HepG2 (cell line): ENCODE results near the gene EXOC3L4. TPM values are rescaled to one million over a fixed set of nuclear protein-coding genes. Genes with fewer than 3 reads are reported as not detected.

Experiments
- ATRX ChIP-seq: sonication (generic); formaldehyde crosslinking; IDR thresholded peaks from 2 replicates; pipeline ENCODE4 v1.4.0; 2020; ENCODE audit warnings: missing genetic modification reagents, borderline replicate concordance
- BORCS8-MEF2B ChIP-seq: sonication (generic); formaldehyde crosslinking; IDR thresholded peaks from 2 replicates; pipeline ENCODE4 v1.8.0; 2022; ENCODE audit warnings: mild to moderate bottlenecking, missing genetic modification reagents
- CEBPB ChIP-seq: IDR thresholded peaks from 2 replicates; pipeline ENCODE4 v1.6.1; 2011; ENCODE audit warnings: low read depth, low read length, improper control_type of control experiment, borderline replicate concordance
- DDIT3 ChIP-seq: sonication (generic); formaldehyde crosslinking; IDR thresholded peaks from 2 replicates; pipeline ENCODE4 v1.4.0; 2020; ENCODE audit warnings: mild to moderate bottlenecking, missing genetic modification reagents
- JARID2 ChIP-seq: sonication (generic); formaldehyde crosslinking; IDR thresholded peaks from 2 replicates; pipeline ENCODE4 v1.8.1; 2023; ENCODE audit warnings: missing genetic modification reagents, inconsistent platforms; ENCODE audit not compliant: insufficient replicate concordance
- KDM2A ChIP-seq: sonication (generic); formaldehyde crosslinking; IDR thresholded peaks from 2 replicates; pipeline ENCODE4 v1.4.0; 2020; ENCODE audit warnings: low read depth, missing genetic modification reagents, borderline replicate concordance
- MAZ ChIP-seq, 2 experiments: sonication (generic) in 1 of 2; formaldehyde crosslinking in 1 of 2; IDR thresholded peaks; 2 replicates each; pipeline versions ENCODE4 v1.5.0 to v1.6.1; 2012 to 2020; ENCODE audit warnings: low read depth in 2 of 2, mild to moderate bottlenecking in 2 of 2, borderline replicate concordance in 1 of 2, improper control_type of control experiment in 1 of 2, low read length in 1 of 2, missing genetic modification reagents in 1 of 2, moderate library complexity in 1 of 2
- MBD4 ChIP-seq: IDR thresholded peaks from 2 replicates; pipeline ENCODE4 v1.6.1; 2012; ENCODE audit warnings: low read length, inconsistent platforms, borderline replicate concordance
- MYNN ChIP-seq: sonication (generic); formaldehyde crosslinking; IDR thresholded peaks from 2 replicates; pipeline ENCODE4 v1.4.0; 2020; ENCODE audit warnings: mild to moderate bottlenecking, low read depth, missing genetic modification reagents
- NFYB ChIP-seq: sonication (generic); formaldehyde crosslinking; IDR thresholded peaks from 2 replicates; pipeline ENCODE4 v1.4.0; 2020; ENCODE audit warnings: missing genetic modification reagents
- POLR2AphosphoS5 ChIP-seq: IDR thresholded peaks from 2 replicates; pipeline ENCODE4 v1.6.1; 2012; ENCODE audit warnings: low read depth, low read length
- REPIN1 ChIP-seq: sonication (generic); formaldehyde crosslinking; IDR thresholded peaks from 2 replicates; pipeline ENCODE4 v1.8.0; 2022; ENCODE audit warnings: missing genetic modification reagents, low read depth, mild to moderate bottlenecking, borderline replicate concordance
- REXO4 ChIP-seq: sonication (generic); formaldehyde crosslinking; IDR thresholded peaks from 2 replicates; pipeline ENCODE4 v1.8.0; 2022; ENCODE audit warnings: missing genetic modification reagents, mild to moderate bottlenecking, borderline replicate concordance
- THAP9 ChIP-seq: sonication (generic); formaldehyde crosslinking; IDR thresholded peaks from 2 replicates; pipeline ENCODE4; 2020; ENCODE audit warnings: missing genetic modification reagents, mild to moderate bottlenecking, borderline replicate concordance
- UBTF ChIP-seq: sonication (generic); formaldehyde crosslinking; IDR thresholded peaks from 2 replicates; pipeline ENCODE4 v1.4.0; 2020; ENCODE audit warnings: mild to moderate bottlenecking, missing genetic modification reagents
- ZFP91 ChIP-seq: sonication (generic); formaldehyde crosslinking; IDR thresholded peaks from 2 replicates; pipeline ENCODE4 v1.9.0; 2022; ENCODE audit warnings: missing genetic modification reagents, mild to moderate bottlenecking, borderline replicate concordance
- ZNF629 ChIP-seq: sonication (generic); formaldehyde crosslinking; conservative IDR thresholded peaks from 2 replicates; pipeline ENCODE4 v1.5.0; 2020; ENCODE audit warnings: missing genetic modification reagents
- ZNF737 ChIP-seq: sonication (generic); formaldehyde crosslinking; IDR thresholded peaks from 2 replicates; pipeline ENCODE4 v1.5.0; 2020; ENCODE audit warnings: missing genetic modification reagents, mild to moderate bottlenecking, borderline replicate concordance
- ZNF781 ChIP-seq: sonication (generic); formaldehyde crosslinking; IDR thresholded peaks from 2 replicates; pipeline ENCODE4 v1.5.1; 2020; ENCODE audit warnings: borderline replicate concordance, mild to moderate bottlenecking, missing genetic modification reagents; ENCODE audit errors: not compliant biosample characterization
- ZSCAN25 ChIP-seq: sonication (generic); formaldehyde crosslinking; IDR thresholded peaks from 2 replicates; pipeline ENCODE4 v1.8.0; 2022; ENCODE audit warnings: mild to moderate bottlenecking, missing genetic modification reagents
- polyA plus RNA-seq, 8 experiments: library from polyadenylated mRNA; depleted of rRNA in 3 of 8; stranded (reverse) in 7 of 8; unstranded in 1 of 8; fragments of >200 nt; fragmentation: Illumina TruSeq in 4 of 8; extraction: Trizol in 4 of 8; gene quantifications; 2 replicates each; pipeline versions ENCODE4 v1.2.1 to v1.2.3, GENCODE V29; 2011 to 2016; ENCODE audit warnings: low read depth in 4 of 8, missing spikeins in 1 of 8, mixed read lengths in 1 of 8; ENCODE audit not compliant: insufficient read depth in 1 of 8
- total RNA-seq, 5 experiments: library from RNA; depleted of rRNA; stranded (reverse); fragments of >200 nt; fragmentation: Illumina TruSeq; extraction: Trizol; gene quantifications; 2 replicates each; pipeline ENCODE4 v1.2.3, GENCODE V29; 2016; ENCODE audit warnings: low read depth in 1 of 5

EXOC3L4 gene
- total and polyA plus RNA-seq, 2 of the 13 experiments (the other 11 are each of a cell fraction or from before 2014, with no cell fraction given): 11.8 to 27.0 TPM

GRCh38 chr14:103100281-103101121 lies 6.0 kb downstream of the EXOC3L4 start (continued):
- TF ChIP-seq MAZ (IDR thresholded peaks at IDR 0.05; ENCODE audit: borderline replicate concordance, low read depth, low read length) (no peak; the same call in 1 of the 2 replicates), MAZ (CRISPR knock-in tag; IDR thresholded peaks at IDR 0.05; ENCODE audit: low read depth) (peak; percentile 80; the same call in 1 of the 2 replicates), POLR2AphosphoS5 (peak; percentile 80), UBTF (CRISPR knock-in tag) (peak; percentile 88), DDIT3 (CRISPR knock-in tag) (no peak), ZFP91 (peak; percentile 14; the same call in 1 of the 2 replicates), NFYB (CRISPR knock-in tag) (no peak), REXO4 (CRISPR knock-in tag) (no peak), ZNF737 (0 out of 2 replicates have a peak, but pooled peaks have one; percentile 52), ATRX (CRISPR knock-in tag) (no peak), KDM2A (CRISPR knock-in tag) (peak; percentile 26; the same call in 1 of the 2 replicates), CEBPB (peak; percentile 94), BORCS8-MEF2B (CRISPR knock-in tag) (peak; percentile 77), ZNF629 (peak; percentile 64), JARID2 (CRISPR knock-in tag) (no peak), THAP9 (CRISPR knock-in tag) (peak; percentile 65; the same call in 1 of the 2 replicates), MYNN (no peak), MBD4 (no peak), REPIN1 (CRISPR knock-in tag) (no peak; the same call in 1 of the 2 replicates), ZNF781 (CRISPR knock-in tag) (peak; percentile 45), ZSCAN25 (CRISPR knock-in tag) (peak; percentile 88)
